Measurements from ENCODE around the gene IRGC. TPM values are rescaled to one million over a fixed set of nuclear protein-coding genes. Genes with fewer than 3 reads are reported as not detected.

The IRGC gene
- total RNA-seq, 2 experiments from 2014 or later: not detected

DNA sequence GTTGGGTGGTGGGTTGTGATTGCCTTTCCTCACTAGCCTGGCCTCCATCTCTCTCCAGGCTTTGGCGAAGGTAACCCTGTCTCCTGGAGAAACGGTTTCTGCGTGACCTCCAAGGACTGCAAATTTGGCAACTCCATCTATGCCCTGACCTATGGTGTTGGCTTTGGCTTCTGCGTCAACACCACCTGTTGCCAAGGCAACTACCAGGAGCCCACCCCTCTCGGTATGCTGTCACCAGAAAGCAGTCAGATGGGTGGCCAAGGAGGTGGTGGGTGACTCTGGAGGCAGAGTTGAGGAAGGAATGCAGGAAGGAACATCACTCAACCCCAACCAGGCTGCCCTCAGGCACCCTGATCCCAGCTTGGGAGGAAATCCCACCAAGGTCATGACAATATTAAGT is 18.6 kb upstream of the IRGC start:
- Mint-ChIP-seq H3K9me3 (peaks cover 5% of the 10 kb centered on the region), H3K4me1 (ENCODE audit: low read depth) (peaks cover 19% of the 10 kb centered on the region), H3K36me3 (ENCODE audit: low read depth) (no peaks in the 10 kb centered on the region), H3K27me3 (peaks cover 29% of the 10 kb centered on the region), H3K27ac (no peak overlapping the region), H3K4me3 (no peak overlapping the region)
- Histone ChIP-seq H3K9me3 (ENCODE audit: control insufficient read depth in 1 of 2, insufficient read depth in 1 of 2, low read length in 2 of 2) (peaks cover 2 to 4% of the 10 kb centered on the region in 2 experiments), H3K4me3 (ENCODE audit: low read length) (no peak overlapping the region), H3K27me3 (ENCODE audit: control insufficient read depth in 1 of 2, insufficient read depth in 2 of 2, low read length in 2 of 2) (no peaks in the 10 kb centered on the region), H3K4me1 (ENCODE audit: insufficient read depth, low read length) (peaks cover 29% of the 10 kb centered on the region), H3K27ac (ENCODE audit: low read depth in 1 of 2, low read length in 2 of 2) (no peak overlapping the region), H3K36me3 (ENCODE audit: insufficient read depth, low read length) (no peaks in the 10 kb centered on the region)
- TF ChIP-seq, protein P1, sequence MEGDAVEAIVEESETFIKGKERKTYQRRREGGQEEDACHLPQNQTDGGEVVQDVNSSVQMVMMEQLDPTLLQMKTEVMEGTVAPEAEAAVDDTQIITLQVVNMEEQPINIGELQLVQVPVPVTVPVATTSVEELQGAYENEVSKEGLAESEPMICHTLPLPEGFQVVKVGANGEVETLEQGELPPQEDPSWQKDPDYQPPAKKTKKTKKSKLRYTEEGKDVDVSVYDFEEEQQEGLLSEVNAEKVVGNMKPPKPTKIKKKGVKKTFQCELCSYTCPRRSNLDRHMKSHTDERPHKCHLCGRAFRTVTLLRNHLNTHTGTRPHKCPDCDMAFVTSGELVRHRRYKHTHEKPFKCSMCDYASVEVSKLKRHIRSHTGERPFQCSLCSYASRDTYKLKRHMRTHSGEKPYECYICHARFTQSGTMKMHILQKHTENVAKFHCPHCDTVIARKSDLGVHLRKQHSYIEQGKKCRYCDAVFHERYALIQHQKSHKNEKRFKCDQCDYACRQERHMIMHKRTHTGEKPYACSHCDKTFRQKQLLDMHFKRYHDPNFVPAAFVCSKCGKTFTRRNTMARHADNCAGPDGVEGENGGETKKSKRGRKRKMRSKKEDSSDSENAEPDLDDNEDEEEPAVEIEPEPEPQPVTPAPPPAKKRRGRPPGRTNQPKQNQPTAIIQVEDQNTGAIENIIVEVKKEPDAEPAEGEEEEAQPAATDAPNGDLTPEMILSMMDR (IDR thresholded peaks at IDR 0.05): no peak
- ATAC-seq (ENCODE audit: poor library complexity) (no peak), DNase-seq (no peak)
- POLR2A ChIA-PET: no interaction called here
- intact Hi-C loops (cut with DNase I, micrococcal nuclease): no loop called here
- CTCF ChIA-PET: no interaction called here

DNA sequence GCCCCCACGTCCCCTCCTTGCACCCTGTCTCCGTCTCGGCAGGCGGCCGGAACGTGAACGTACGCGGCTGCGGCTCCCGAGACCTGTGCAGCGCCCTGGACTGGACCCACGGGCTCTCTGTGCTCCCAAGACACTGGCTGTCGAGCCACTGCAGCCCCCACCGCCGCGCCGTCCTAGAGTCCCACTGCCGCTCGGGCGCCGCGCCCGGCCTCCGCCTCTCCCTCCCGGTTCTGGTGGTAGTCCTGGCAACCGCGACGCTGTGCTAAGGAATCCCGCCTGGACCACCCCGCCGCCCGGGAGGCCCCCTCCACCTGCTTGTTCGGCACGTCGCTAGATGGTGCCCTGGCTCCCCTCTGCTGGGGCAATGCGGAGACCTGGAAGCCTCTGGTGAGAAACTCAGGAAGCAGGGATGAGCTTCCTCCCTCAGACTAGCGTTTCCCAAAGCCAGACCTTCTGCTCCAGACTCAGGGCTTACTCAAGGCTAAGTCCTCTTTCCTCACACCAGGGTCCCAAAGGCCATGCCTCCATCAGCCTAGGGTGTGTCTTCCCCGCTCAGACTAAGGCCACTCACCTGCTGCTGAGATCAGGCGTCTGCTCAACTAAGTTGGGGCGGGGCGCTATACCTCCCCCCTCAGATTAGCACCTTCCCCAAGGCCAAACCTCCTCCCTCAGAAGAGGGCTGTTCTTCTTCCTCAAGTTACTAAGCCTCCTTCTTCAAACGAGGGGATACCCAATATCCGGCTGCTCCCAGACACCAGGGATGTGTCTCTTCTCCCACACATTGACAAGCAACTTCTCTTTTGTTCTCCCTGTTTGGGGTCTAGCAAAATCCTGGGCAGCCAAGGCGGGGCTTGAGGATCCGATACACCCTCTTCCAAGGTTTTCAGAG is 16.1 kb upstream of the IRGC start:
- H3K9me3 ChIP-seq (ENCODE audit: control insufficient read depth in 1 of 2, insufficient read depth in 1 of 2, low read length in 2 of 2): no peaks in the 10 kb centered on the region
- peak overlapping the region; percentile 29 to 81 for H3K27ac ChIP-seq (ENCODE audit: low read depth in 1 of 2, low read length in 2 of 2)
- DNase-seq: peak in 2 of 14 experiments; percentile 8 to 35
- no peaks in the 10 kb centered on the region for H3K36me3 ChIP-seq (ENCODE audit: insufficient read depth, low read length)
- TF ChIP-seq, protein P1 (IDR thresholded peaks at IDR 0.05): no peak
- Mint-ChIP-seq H3K27ac (peak overlapping the region; percentile 79), H3K36me3 (ENCODE audit: low read depth) (no peaks in the 10 kb centered on the region), H3K4me1 (ENCODE audit: low read depth) (peaks cover 19% of the 10 kb centered on the region), H3K9me3 (peaks cover 4% of the 10 kb centered on the region), H3K27me3 (peaks cover 16% of the 10 kb centered on the region), H3K4me3 (peak overlapping the region; percentile 84)
- intact Hi-C loops (cut with DNase I, micrococcal nuclease): loop anchor here in 1 of 2 experiments (1.0 kb wide), 1 partner anchor 31 kb away; no protein-coding TSS in a partner anchor
- H3K4me3 ChIP-seq (ENCODE audit: low read length): peak overlapping the region; percentile 7
- CTCF ChIA-PET: no interaction called here
- peaks cover 29% of the 10 kb centered on the region for H3K4me1 ChIP-seq (ENCODE audit: insufficient read depth, low read length)
- POLR2A ChIA-PET: interaction anchor here (1.0 kb wide), 1 partner anchor 31 kb away, joined by 3 read pairs; no protein-coding TSS in a partner anchor
- no peak for ATAC-seq (ENCODE audit: poor library complexity)
- H3K27me3 ChIP-seq (ENCODE audit: control insufficient read depth in 1 of 2, insufficient read depth in 2 of 2, low read length in 2 of 2): no peaks in the 10 kb centered on the region

DNA sequence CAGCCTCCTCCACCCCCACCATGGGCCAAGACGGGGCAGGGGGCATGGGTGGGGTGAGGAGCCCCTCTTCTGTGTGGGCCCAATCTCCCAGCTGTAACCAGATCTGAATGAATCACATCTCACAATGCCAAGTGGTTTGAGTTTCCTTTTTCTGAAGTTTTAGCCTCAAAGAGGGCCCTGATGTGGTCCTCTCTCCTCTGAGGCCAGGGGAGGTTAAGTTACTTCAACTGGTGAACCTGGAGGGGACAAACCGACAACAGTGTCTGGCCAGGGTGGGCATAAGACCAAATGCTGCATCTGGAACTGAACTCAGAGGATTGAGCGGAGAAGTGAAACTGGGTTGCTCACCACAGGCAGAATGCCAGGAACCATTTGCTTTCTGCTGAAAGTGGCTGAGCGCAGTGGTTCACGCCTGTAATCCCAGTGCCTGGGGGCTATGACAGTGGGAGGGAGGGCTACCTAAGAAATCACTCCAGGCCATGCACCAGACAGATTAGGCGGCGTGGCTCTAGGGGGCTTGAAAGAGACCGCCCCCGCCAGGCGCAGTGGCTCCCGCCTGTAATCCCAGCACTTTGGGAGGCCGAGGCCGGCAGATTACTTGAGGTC is 15.4 kb upstream of the IRGC start:
- H3K27me3 Mint-ChIP-seq: peaks cover 16% of the 10 kb centered on the region
- DNase-seq (peak in 5 of 14 experiments; percentile 1 to 50 (median 17)), ATAC-seq (ENCODE audit: poor library complexity) (no peak)
- Histone ChIP-seq H3K4me3 (ENCODE audit: low read length) (peak overlapping the region; percentile 55), H3K27ac (ENCODE audit: low read depth in 1 of 2, low read length in 2 of 2) (peak overlapping the region; percentile 29 to 81), H3K9me3 (ENCODE audit: control insufficient read depth in 1 of 2, insufficient read depth in 1 of 2, low read length in 2 of 2) (no peaks in the 10 kb centered on the region), H3K36me3 (ENCODE audit: insufficient read depth, low read length) (no peaks in the 10 kb centered on the region), H3K4me1 (ENCODE audit: insufficient read depth, low read length) (peaks cover 29% of the 10 kb centered on the region), H3K27me3 (ENCODE audit: control insufficient read depth in 1 of 2, insufficient read depth in 2 of 2, low read length in 2 of 2) (no peaks in the 10 kb centered on the region)
- no peaks in the 10 kb centered on the region for H3K36me3 Mint-ChIP-seq (ENCODE audit: low read depth)
- H3K9me3 Mint-ChIP-seq: peaks cover 2% of the 10 kb centered on the region
- peaks cover 19% of the 10 kb centered on the region for H3K4me1 Mint-ChIP-seq (ENCODE audit: low read depth)
- CTCF ChIA-PET: no interaction called here
- TF ChIP-seq, protein P1 (IDR thresholded peaks at IDR 0.05): no peak
- H3K27ac Mint-ChIP-seq: peak overlapping the region; percentile 79
- peak overlapping the region; percentile 84 for H3K4me3 Mint-ChIP-seq
- POLR2A ChIA-PET: interaction anchor here (1.0 to 1.9 kb wide), 4 partner anchors 27 to 65 kb away, joined by 3 to 15 read pairs (median 3); partner anchors contain the start of gene PLAUR
- intact Hi-C loops (cut with DNase I, micrococcal nuclease): no loop called here
